Activated B cell treated with CpG ODN at 0.5 μM for 24 hours (primary cell): ENCODE measurements around the gene FAM98C. TPM values are rescaled to one million over a fixed set of nuclear protein-coding genes. Genes with fewer than 3 reads are reported as not detected.

ENCODE experiments used
- ATAC-seq: fragments of 200-7000 bp; cut with Tn5 transposase; one replicate; pipeline ENCODE4 v1.10.0; 2021; ENCODE audit warnings: low read depth, mild to moderate bottlenecking, moderate library complexity
- CTCF ChIA-PET: fragments of 350-600 bp; sonication (Branson Sonifier 250); formaldehyde crosslinking; loops from one replicate; lab custom pipeline; 2021; ENCODE audit warnings: antibody characterized with exemption; lab: Charles Lee
- POLR2A ChIA-PET: fragments of 350-600 bp; sonication (Branson Sonifier 250); formaldehyde crosslinking; loops from one replicate; lab custom pipeline; 2021; ENCODE audit warnings: antibody characterized with exemption; lab: Charles Lee
- DNase-seq: peaks from one replicate; pipeline ENCODE4 v3.0.0; 2022
- H3K27ac Mint-ChIP-seq: one replicate; pipeline ENCODE4 v1.8.0; 2020; ENCODE audit warnings: mixed read lengths
- H3K27me3 Mint-ChIP-seq: one replicate; pipeline ENCODE4 v1.8.0; 2021; ENCODE audit warnings: mixed read lengths
- H3K36me3 Mint-ChIP-seq: one replicate; pipeline ENCODE4 v1.8.0; 2021; ENCODE audit warnings: low read depth, mixed read lengths
- H3K4me1 Mint-ChIP-seq: one replicate; pipeline ENCODE4 v1.8.0; 2021; ENCODE audit warnings: mixed read lengths
- H3K4me3 Mint-ChIP-seq: one replicate; pipeline ENCODE4 v1.8.0; 2020; ENCODE audit warnings: mild to moderate bottlenecking, mixed read lengths
- H3K9me3 Mint-ChIP-seq: one replicate; pipeline ENCODE4 v1.8.0; 2020; ENCODE audit warnings: mixed read lengths
- intact Hi-C: fragments of 100-400 bp; cut with micrococcal nuclease; formaldehyde crosslinking; loops from one replicate; pipeline ENCODE4 v1.15.1; 2024
- total RNA-seq: library from RNA; stranded (reverse); gene quantifications from 2 replicates; pipeline ENCODE4 v1.2.3, GENCODE V29; 2022
- TF ChIP-seq, protein P1 (sequence below): fragments of 200-600 bp; IDR thresholded peaks from one replicate; pipeline ENCODE4 v1.8.0; 2022; ENCODE audit warnings: antibody characterized with exemption, mild to moderate bottlenecking

Gene FAM98C
- total RNA-seq, 1 donor from 2014 or later, result 40.0 TPM

DNA sequence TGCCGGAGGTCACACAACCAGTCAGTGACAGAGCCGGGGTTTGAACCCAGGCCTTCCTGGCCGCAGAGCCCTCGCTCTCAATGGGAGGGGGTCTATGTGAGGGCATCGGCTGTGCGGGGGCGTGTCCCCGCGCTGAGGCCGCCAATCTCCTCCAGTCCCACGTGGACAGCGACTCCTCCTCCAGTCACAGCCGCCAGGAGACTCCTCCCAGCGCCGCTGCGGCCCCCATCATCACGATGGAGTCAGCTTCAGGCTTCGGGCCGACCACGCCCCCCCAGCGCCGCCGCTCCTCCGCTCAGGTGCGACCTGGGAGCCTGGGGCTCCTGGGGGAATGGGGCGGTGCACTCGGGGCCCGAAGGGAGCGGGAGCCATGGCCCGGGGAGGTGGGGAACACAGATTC is 8.4 kb upstream of the FAM98C start:
- ChIA-PET CTCF (interaction anchor here (1.4 kb wide), 1 partner anchor 9 kb away, joined by 8 read pairs; the partner anchor contains the start of gene FAM98C), POLR2A (interaction anchor here (1.1 to 2.4 kb wide), 3 partner anchors 8 to 22 kb away, joined by 3 to 10 read pairs (median 4); partner anchors contain the start of genes FAM98C and PSMD8)
- ATAC-seq, result peak; percentile 76
- Mint-ChIP-seq H3K4me1 (peaks cover 16% of the 10 kb centered on the region), H3K9me3 (no peaks in the 10 kb centered on the region), H3K27me3 (peaks cover 36% of the 10 kb centered on the region), H3K4me3 (peak overlapping the region; percentile 73), H3K36me3 (no peaks in the 10 kb centered on the region), H3K27ac (no peak overlapping the region)
- intact Hi-C loops, result no loop called here
- TF ChIP-seq, protein P1, sequence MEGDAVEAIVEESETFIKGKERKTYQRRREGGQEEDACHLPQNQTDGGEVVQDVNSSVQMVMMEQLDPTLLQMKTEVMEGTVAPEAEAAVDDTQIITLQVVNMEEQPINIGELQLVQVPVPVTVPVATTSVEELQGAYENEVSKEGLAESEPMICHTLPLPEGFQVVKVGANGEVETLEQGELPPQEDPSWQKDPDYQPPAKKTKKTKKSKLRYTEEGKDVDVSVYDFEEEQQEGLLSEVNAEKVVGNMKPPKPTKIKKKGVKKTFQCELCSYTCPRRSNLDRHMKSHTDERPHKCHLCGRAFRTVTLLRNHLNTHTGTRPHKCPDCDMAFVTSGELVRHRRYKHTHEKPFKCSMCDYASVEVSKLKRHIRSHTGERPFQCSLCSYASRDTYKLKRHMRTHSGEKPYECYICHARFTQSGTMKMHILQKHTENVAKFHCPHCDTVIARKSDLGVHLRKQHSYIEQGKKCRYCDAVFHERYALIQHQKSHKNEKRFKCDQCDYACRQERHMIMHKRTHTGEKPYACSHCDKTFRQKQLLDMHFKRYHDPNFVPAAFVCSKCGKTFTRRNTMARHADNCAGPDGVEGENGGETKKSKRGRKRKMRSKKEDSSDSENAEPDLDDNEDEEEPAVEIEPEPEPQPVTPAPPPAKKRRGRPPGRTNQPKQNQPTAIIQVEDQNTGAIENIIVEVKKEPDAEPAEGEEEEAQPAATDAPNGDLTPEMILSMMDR, result no peak
- peak; percentile 46 for DNase-seq

DNA sequence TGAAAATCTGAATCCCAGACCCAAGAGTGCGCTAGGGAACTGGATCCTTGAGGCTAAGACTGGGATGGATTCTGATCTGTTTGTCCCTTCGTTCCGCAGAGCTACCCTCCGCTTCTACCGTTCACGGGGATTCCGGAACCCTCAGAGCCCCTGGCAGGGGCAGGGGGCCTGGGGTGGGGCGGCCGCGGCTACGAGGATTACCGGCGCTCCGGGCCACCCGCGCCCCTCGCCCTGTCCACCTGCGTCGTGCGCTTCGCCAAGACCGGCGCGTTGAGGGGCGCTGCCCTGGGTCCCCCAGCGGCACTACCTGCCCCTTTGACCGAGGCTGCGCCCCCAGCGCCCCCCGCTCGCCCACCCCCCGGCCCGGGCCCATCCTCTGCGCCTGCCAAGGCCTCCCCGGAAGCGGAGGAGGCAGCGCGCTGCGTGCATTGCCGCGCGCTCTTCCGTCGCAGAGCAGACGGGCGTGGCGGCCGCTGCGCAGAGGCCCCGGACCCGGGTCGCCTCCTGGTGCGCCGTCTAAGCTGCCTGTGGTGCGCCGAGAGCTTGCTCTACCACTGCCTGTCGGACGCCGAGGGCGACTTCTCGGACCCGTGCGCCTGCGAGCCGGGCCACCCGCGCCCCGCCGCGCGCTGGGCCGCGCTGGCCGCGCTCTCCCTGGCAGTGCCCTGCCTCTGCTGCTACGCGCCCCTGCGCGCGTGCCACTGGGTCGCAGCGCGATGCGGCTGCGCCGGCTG is 7.3 kb upstream of the FAM98C start:
- TF ChIP-seq, protein P1, result no peak
- ChIA-PET CTCF (no interaction called here), POLR2A (interaction anchor here (1.1 to 2.4 kb wide), 2 partner anchors 20 to 21 kb away, joined by 3 to 10 read pairs; partner anchors contain the start of gene PSMD8)
- DNase-seq, result peak; percentile 26
- Mint-ChIP-seq H3K27ac (no peak overlapping the region), H3K4me1 (peaks cover 16% of the 10 kb centered on the region), H3K36me3 (no peaks in the 10 kb centered on the region), H3K9me3 (no peaks in the 10 kb centered on the region), H3K27me3 (peaks cover 35% of the 10 kb centered on the region), H3K4me3 (peak overlapping the region; percentile 73)
- intact Hi-C loops, result no loop called here
- ATAC-seq, result peak; percentile 79

DNA sequence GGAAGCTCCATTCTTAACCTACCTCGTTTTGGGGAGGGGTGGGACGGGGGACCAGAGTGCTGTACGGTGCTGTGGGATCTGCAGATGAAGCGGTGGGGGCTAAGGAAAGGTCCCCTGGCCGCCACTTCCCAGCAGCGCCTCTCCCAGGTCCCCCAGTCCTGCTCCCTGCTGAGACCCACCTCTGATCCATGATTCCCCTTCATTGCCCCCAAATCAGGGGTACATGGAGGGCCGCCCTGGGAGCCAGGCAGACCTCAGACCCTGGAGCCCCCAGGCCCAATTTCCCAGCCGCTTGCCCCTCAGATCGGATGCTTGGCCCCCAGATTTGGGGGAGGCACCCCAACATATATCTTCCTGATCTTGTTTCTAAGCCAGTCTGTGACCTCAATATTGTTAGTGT is 3.8 kb upstream of the FAM98C start:
- peaks cover 25% of the 10 kb centered on the region for H3K4me1 Mint-ChIP-seq
- TF ChIP-seq, protein P1, result no peak
- ATAC-seq (no peak), DNase-seq (no peak)
- H3K27ac Mint-ChIP-seq, result no peak overlapping the region
- no peaks in the 10 kb centered on the region for H3K9me3 Mint-ChIP-seq
- no peak overlapping the region for H3K4me3 Mint-ChIP-seq
- POLR2A ChIA-PET, result interaction anchor here (0.7 to 1.1 kb wide), 2 partner anchors 25 to 532 kb away, joined by 3 to 9 read pairs; partner anchors contain the start of gene PSMD8
- intact Hi-C loops, result no loop called here
- CTCF ChIA-PET, result no interaction called here
- H3K27me3 Mint-ChIP-seq, result peaks cover 21% of the 10 kb centered on the region
- no peaks in the 10 kb centered on the region for H3K36me3 Mint-ChIP-seq

DNA sequence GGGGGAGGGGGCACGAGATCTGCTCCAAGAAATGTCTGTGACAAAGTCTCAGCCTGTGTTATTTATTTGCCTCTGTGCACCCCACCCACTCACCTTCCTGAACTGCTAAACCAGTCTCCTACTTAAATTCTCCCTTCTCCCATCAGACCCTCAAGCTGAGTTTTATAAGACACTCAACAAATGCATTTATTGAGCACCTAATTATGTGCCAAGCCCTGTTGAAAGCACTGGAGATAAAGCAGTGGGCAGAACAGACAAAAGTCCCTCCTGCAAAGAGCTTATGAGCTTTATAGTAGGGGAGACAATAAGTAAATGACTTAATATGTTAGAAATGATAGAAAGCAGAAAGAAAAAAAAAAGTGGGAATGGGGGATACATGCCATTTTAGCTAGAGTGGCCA is 3.4 kb upstream of the FAM98C start:
- Mint-ChIP-seq H3K4me1 (peaks cover 27% of the 10 kb centered on the region), H3K36me3 (no peaks in the 10 kb centered on the region), H3K27me3 (peaks cover 21% of the 10 kb centered on the region), H3K4me3 (no peak overlapping the region), H3K9me3 (no peaks in the 10 kb centered on the region), H3K27ac (no peak overlapping the region)
- intact Hi-C loops, result no loop called here
- no peak for DNase-seq
- POLR2A ChIA-PET, result interaction anchor here (0.7 to 1.1 kb wide), 2 partner anchors 25 to 532 kb away, joined by 3 to 9 read pairs; partner anchors contain the start of gene PSMD8
- ATAC-seq, result no peak
- CTCF ChIA-PET, result no interaction called here
- TF ChIP-seq, protein P1, result no peak

DNA sequence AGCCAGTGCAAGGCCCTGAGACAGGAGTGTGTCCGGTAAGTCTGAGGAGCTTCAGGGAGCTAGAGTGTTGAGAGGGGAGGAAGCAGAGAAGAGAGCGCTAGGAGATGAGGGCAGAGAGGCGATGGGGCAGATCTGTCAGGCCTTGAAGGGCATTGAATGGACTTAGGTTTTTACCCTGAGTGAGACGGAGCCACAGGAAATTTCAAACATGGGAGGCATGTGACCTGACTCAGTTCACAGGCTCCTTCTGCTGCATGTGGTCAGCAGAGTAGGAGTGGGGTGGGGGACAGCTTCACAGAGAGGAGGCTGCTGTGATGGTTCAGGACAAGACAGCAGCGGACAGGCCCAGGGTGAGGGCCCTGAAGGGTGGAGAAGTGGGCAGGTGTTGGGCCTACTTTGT is 2.5 kb upstream of the FAM98C start:
- intact Hi-C loops, result loop anchor here (5.0 kb wide), 1 partner anchor 503 kb away; no protein-coding TSS in a partner anchor
- H3K27ac Mint-ChIP-seq, result no peak overlapping the region
- H3K4me3 Mint-ChIP-seq, result no peak overlapping the region
- POLR2A ChIA-PET, result no interaction called here
- DNase-seq (no peak), ATAC-seq (no peak)
- peaks cover 5% of the 10 kb centered on the region for H3K36me3 Mint-ChIP-seq
- no peaks in the 10 kb centered on the region for H3K9me3 Mint-ChIP-seq
- peaks cover 25% of the 10 kb centered on the region for H3K4me1 Mint-ChIP-seq
- CTCF ChIA-PET, result no interaction called here
- TF ChIP-seq, protein P1, result no peak
- H3K27me3 Mint-ChIP-seq, result peaks cover 19% of the 10 kb centered on the region
